ENCODE data around the gene PON2.
"Not testable (repeated sequence)": the region's sequence is repeated elsewhere in the genome, so short reads cannot be mapped to it uniquely, and the experiment has no call there.

Gene PON2

DNA sequence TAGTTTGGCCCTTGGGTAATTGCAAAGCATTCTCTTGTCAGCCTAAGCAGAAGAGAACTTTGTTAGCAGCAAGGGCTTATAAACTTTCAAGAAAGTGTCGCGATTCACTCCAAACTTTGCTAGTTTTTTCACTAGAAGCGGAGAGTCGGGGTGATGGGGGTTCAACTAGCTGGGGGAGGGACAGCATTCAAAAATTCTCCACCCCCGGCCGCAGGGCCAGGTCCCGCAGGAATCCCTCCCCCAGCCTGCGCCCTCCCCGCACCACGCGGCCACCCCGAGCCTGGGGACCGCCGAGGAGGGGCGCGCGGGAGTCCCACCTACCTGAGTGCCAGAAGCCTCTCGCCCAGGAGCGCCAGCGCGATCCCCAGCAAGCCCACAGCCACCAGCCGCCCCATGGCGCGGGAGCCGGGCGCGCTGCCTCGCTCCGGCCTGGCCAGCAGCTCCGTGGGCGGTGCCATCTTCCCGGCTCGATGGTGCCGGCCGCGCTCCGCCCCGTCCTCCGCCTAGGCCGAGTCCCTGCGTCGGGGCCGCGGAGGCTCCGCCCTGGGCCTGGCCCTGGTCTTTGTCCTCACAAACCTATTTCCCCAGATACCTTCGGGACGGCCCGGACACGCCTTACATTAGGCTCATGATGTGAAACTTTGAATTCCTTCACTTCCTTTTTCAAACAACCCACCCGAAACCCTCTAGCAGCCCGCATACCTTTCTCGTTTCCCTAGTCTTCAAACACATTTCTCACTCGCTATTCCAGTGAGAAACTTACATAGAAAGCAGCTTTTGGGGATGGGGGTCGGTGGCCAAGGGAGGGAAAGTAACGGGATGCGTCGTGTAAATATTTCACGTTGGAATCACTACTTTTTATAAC, at the start of gene PON2:
Gene PON2, minus strand, starts transcription at position 472 of the 865 bp plus-strand sequence. Its CDS starts 77 bp downstream, at position 395.
- DNase-seq, result peak; percentile 89

DNA sequence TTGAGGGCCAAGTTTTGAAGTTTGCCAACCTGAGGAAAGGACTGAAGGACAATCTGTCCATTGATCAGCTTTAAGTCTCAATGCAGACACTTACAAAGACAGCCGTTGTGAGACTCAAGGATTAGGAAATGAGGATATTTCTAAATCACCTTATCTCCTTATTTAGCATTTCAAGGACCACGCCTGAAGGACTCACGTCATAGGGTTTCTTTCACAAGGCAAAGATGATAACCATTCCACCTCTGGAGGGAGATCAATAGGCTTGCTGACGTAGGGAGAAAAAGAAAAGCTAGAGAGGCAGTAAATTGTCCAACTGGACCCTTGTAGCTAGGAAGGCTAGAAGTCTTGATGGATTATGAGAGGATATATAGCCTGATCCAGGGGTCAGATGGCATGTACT, 47.6 kb upstream of the PON2 start:
- no peak for DNase-seq

DNA sequence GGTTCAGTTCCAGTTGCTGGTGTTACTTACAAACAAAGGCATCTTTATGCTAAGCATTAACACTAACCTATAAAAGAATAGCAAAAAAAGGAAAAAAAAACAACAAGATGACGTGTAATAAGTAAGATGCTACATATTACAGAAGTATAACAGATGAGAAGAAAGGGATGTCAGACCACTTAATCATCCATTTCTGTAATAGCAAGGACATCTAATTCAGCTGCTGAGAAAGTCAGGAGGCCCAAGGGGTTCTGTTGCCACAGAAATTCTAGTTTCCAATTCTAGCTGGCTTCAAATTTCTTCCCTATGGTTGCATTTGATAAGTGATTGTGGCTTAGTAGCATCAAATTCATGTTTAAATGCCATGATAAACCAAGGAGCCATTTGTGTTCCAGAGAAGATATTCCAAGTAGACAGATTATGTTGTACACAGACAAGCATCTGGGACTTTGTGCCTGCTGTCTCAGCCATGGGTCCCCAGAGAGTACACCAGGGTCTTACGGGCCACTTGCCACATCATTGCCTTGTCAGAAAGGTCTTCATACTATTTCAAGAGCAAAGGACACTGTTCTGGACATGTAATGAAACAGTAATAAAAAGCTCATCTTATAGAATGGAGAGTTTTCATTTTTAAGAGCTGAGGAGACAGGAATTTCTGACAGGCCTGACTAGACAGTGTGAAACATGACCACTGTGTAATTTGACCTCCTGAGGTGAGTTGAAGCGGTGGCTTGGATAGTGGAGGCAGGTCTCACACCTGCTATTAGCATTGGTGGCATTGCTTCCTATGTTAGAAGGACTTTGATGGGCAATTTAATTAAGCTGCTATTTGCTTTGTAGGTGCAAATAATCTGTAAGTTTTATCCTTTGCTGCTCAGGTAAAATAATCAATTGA, 46.7 kb upstream of the PON2 start:
- DNase-seq, result no peak

DNA sequence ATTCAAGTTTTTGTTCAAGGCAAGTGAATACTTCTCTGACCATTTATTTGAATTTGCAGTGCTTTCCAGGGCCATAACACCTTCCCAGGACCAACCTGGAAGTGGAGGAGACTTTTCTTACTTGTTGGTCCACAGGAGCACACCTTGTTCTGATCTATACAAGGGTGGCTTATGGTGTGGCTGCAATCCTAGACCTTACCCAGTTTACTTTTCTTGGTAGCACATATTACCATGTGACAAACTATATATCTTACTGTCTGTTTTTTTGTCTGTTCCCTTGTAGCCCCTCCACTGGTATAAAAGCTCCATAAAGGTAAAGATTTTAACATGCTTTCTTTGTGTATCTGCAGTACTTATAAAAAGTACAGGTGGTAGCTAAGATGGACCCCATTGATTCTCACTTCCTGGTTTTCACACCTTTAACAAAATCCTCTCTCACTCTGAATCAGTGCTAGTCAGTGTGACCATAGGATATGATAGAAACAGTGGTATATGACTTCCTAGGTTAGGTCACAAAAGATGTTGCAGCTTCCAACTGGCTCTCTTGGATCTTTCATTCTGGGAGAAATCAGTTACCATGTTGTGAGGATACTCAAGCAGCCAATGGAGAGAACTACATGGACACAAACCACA, 45.3 kb upstream of the PON2 start:
- DNase-seq, result no peak

DNA sequence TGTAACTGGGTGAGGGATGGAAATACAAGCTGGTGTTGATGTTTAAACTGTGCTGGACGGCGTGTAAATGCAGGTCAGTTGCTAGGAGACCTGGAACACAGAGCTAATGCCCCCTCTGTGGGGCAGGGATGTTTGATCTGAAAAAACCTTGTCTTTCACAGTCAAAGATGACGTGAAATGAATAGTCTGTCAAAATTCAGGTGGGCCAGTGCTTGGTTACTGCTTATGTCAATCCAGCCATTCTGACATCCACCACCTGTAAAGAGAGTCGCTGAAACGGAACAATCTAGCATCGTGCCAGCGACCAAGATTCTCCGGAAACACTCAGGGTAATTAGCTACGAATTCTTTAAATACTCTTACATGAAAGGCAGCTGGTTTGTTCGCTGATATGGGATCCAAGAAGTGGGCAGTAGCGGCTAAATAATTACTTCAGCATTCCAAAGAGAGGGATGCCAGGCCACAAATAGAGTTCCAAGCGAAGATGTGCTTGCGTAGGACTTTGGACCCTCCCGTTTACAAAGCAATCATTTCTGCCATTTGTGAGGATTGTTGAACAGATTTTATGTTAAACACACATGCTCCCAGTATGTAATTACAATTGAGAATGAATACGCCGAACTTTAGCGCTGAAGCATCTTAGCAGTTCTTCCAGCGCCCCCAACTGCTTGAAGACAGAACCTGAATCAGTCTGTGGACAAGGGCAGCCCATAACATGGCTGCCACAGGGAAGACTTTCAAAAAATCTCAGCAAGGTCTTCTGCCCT, 43.6 kb upstream of the PON2 start:
- no peak for DNase-seq

DNA sequence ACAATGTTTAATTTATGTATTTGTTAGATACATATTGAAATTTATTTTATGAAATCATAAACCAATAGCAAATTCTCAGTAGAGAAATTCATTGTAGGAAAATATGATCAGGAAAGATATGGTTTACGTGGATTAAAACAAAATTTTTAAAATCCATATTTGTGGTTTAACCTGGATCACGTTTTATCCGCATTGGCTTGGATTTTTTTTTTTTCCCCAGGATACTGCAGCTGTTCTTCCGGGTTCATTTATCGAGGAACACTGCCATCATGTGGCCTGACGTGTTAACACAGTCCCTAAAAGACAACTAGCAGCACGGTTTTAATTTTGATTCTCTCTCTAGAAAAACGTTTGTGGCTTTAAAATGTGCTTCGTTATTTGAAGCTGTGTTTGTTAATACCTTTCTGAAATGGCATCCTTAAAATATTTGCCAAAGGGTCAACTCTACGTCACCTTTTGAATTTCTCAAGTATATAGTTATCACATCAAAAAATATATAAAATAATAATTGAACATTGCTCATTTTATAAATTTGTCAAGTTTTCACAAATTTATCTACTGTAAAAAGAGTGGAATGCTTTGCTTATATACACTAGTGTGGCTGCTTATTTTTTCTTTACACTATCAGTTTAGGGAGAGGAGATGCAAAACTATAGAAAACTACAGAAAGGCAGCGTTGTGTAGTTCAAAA, 42.2 kb upstream of the PON2 start:
- DNase-seq, result peak; percentile 61

DNA sequence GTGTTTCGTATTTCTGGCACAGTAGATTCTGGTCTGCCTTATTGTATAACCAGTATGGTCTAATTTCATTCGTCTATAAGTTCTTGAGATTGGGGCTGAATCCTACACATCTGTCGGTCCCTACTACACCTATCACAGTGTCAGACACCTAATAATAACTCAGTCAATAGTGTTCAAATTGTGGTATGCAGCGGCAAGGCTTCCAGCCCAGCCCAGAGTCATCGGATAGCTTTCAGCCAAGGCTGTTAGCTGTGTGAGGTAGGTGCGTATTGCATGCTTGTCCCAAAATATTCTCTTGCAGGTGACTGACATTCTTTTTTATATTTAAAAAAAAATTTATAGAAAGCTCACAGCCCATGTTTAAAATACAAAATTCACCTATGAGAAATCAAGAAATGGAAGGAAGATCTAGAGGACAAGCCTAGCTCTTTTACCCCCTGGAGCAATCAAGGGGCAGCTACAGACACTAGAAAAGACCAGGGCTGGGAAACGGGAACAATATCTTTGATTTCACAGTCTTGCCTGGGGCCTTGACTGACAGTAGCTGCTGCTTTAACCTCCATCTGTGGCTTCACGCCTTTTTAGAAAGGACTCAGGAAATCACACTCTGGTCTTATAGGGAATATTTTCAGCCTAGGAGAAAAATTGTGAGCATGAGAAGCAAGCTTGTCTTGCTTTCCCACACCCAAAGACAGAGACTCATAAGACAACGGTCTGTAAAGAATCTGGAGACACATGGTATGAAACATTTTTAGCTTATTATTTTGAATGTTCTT, 41.4 kb upstream of the PON2 start:
- DNase-seq, result no peak

DNA sequence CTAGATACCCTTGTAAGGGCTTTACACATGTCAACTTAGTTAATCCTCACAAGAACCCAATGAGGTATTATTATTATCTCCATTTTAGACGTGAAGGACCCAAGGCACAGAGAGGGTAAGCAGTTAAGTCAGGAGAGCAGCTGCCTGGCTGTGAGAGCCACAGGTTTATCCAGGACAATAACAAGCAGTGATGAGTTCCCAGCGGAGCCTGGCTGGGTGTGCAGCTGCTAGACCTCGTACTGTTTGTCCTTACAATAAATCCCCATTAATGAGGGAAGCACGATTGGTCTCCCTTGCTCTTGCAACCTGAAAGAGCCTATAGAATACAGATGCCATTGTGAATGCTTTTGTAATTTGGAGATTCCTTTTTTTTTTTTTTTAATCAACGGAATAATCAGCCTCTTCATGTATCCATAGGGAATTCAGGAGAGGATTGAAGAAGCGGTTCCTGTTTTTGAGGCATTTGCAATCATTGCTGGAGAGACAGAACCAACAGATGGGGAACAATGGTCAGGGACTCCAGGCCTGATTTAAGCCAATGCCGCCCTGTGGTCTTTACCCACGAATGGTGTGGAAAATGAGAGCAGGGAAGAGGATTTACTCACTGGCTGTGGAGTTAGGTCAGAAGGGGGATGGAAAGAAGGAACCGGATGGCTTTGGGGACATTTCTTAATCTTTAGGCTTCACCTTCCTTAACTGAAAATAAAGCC, 38.6 kb upstream of the PON2 start:
- peak; percentile 74 for DNase-seq

DNA sequence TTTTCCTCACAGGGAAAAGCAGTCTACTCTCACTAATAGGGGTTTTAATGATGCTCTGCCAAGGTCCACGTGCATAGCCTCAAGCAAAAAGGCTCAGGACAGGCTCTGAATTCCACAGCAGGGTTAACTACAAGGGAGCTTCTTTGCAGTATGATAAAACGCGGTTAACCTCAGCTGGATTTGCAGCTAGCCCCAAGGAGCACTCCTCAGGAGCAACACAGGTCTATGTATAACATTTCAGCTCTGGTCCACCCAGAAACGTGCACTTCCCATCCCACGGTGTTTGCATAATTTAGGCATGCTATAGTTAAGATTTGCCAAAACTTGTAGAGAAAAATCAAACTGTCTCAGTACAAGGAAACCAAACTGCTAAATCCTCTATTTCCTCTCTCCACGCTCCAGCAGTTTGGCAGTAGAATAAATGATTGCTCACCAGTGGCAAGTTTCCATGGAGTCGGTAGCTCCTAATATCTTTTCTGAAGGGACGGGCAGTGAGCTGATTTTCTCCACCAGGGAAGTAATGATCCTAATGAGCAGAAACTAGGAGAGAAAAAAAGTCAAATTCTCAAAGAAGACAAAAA, 37.8 kb upstream of the PON2 start:
- peak; percentile 71 for DNase-seq

DNA sequence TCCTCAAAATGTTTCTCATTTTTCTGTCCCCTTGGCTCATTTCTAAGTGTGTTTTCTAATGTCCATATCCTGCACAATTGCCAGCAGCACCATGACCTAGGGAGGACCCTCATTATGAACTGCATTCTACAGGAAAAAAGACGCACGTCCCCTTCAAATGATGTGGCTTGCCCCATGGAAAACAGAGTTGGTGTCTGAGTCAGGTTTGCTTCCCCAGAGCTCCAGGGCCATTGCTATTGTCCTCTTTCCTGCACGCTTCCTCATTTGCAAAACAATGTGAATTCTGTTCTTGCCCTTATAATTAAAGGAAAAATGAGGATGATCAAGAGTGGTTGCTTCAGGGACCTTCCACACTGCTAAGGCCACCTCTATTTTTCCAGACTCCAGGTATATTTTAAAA, 36.2 kb upstream of the PON2 start:
- no peak for DNase-seq

DNA sequence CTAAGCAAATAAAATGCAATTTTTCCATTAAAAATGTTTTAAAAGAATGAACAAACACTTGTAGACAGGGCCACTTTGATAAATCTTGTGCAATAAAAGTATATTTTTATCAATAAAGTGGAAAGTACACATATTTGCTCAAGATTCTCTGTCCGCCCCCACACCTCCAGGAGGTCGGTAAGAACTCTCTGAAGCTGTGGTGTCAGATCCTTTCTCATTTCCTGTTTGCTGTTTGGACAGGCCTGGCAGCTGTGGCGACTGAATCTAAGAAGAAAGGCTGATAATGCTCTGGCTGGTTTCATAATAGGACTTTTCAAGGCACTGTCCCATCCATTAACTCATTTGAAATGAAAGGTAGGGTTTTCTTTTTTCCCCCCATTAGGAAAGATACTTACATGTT, 35.6 kb upstream of the PON2 start:
- no peak for DNase-seq

DNA sequence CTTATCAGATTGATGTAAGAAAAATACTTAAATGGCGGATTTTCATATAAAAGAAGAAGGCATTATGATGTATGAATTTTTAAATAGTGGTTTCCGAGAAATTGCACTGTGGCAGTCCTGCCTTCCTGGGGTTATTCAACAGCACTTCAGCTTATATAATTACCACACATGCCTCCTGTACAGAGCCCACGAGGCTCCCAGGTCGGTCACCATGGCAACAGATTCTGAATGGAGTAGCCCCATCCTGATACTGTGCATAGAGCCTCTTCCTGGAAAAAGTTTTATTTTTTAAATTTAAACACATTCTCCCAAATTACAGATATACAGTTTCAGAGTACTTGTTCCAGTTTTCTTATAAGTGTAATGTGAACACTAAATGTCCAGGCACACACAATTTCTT, 35.0 kb upstream of the PON2 start:
- no peak for DNase-seq

DNA sequence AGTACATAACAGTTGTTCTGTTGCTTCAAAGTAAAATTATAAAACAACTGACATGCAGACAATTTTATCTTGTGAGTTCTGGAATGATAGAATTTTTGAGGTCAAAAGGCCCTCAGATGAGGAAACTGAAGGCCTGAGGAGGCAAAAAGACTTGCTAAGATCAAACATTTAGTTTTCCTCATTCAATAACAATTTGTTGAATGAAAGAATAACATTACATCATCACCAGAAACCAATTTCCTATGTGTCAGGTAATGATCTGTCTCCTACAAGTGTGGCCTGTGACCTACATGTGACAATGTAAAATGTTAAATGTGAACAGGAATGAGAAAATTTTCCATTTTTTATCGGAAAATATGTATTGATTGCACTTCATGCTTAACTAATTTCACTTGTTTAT, 34.4 kb upstream of the PON2 start:
- DNase-seq, result no peak

DNA sequence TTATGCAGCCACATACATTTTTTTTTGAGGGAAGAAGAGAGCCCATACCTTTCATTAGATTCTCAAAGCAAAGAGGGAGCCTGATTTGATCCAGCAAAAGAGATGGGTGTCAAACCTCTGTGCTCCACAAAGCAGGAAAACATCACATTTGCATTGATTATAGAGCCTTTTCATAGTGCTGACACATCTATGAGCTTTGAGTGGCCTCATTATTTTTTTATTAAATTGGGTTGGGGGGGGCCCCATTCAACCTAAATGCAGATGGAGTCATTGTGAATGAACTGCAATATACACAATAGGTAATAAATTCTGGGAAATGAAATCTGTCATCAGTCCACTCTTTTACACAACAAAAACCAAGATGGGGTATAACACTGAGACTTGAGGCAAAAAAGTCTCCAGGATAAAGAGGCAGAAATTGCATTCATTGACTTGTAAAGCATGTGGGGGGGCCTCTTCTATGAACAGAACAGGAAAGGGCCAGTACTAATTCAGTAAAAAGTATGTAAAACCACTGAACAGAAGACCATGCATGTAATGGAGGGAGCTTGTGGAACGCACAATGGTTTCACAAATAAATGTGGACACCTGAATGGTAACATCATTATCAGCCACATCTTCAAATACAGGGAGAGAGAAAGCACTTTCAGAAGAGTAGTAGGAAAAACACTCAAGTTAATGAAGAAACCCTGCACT, 33.2 kb upstream of the PON2 start:
- DNase-seq, result no peak

DNA sequence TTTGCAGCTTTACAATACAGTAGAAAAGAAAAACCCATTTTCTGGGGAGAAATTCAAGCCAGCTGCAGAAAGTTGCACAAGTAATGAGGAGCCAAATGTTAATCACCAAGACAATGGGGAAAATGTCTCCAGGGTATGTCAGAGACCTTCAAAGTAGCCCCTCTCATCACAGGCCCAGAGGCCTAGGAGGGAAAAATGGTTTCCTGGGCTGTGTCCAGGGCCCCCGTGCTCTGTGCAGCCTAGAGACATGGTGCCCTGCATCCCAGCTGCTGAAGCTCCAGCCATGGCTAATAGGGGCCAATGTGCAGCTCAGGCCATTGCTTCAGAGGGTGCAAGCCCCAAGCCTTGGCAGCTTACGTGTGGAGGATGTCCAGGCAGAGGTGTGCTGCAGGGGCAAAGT, 25.8 kb upstream of the PON2 start:
- not testable (repeated sequence) for DNase-seq

DNA sequence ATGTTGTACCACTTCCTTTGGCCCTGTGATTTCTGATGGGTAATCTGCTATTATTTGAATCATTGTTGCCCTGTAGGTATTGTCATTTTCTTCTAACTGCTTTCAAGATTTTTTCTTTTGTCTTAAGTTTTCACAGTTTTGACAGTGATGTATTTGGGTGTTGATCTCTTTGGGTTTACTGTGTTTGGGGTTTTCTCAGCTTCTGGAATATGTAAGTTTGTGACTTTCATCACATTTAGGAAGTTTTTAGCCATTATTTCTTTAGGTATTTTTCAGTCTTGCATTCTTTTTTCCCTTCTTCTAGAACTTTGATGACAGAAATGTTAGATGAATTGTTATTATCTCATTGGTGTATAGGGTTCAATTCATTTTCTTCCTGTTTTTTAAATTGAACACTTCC, 23.1 kb upstream of the PON2 start:
- DNase-seq, result no peak

DNA sequence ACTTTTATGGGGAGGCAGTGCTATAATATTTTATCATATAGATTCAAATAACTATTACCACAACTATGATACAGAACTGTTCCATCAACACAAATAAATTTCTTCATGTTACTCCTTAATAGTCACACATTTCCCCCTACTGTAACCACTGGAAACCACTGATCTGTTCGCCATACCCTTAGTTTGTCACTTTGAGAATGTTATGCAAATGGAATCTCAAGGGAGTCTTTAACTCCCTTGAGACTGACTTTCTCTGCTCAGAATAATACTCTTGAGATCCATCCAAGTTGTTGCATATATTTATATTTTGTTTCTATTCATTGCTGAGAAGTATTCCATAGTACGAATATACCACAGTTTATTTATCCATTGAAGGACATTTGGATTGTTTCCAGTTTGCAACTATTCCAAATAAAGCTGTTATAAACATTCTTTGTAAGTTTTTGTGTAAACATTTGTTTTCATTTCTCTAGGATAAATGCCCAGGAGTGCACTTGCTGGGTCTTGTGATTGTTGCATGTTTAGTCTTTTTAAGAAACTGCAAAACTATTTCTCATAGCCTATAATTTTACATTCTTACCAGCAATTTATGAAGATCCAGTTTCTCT, 19.7 kb upstream of the PON2 start:
- no peak for DNase-seq

DNA sequence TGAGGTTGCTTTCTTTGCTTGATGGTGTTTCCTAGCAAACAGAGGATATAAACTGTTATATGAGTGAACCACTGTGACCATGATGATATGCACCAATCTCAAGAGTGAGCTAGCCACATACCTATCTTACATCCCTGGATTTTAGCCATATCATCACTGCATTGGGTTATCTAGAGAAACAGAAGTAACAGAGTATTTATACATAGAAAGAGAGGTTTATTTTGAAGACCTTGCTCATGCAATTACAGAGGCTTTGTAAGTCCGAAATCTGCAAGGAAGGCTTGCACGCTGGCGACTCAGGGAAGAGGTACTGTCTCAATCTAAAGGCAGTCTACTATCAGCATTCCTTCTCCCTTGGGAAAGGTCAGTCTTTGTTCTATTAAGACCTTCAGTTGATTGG, 11.8 kb upstream of the PON2 start:
- DNase-seq, result no peak

DNA sequence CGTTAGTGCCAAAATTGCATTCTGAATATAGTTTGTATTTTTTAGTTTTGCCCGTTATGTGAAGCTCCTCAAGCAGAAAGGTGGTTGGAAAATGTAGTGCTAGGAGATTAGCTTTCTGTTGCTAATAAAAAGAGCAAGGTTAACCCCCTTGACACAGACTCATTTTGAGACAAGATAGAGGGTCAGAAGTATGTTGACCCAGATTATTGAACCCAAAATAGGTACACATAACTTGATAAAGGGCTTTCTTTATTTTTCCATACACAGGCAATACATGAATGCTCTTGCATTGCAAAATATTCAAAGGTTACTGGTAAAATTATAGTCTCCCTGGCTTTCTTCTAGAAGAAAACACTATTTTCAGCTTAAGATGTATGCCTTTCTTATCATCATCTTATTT, 10.0 kb upstream of the PON2 start:
- DNase-seq, result no peak

Data from left hindlimb (tissue), 1 donor.